SK-N-SH treated with all-trans-retinoic acid at 6 μM for 48 hours (cell line): ENCODE data around the gene NFIX.

Experiments
- ATAC-seq: fragments of 200-7000 bp; cut with Tn5 transposase; 3 replicates; pipeline ENCODE4 v1.9.1; 2020; ENCODE audit warnings: mild to moderate bottlenecking, moderate library complexity
- BACH2 ChIP-seq: fragments of 250-450 bp; sonication (Bioruptor Pico); IDR thresholded peaks from 2 replicates; pipeline ENCODE4 v1.9.0; 2021; ENCODE audit warnings: mild to moderate bottlenecking, borderline replicate concordance
- CSDC2 ChIP-seq: fragments of 250-450 bp; sonication (Bioruptor Pico); IDR thresholded peaks from 2 replicates; pipeline ENCODE4 v1.5.0; 2020; ENCODE audit warnings: mild to moderate bottlenecking, moderate library complexity
- ESRRG ChIP-seq: fragments of 250-450 bp; sonication (Bioruptor Pico); IDR thresholded peaks from 2 replicates; pipeline ENCODE4 v1.6.1; 2021; ENCODE audit warnings: mild to moderate bottlenecking
- GLIS3 ChIP-seq: fragments of 250-450 bp; sonication (Bioruptor Pico); IDR thresholded peaks from 2 replicates; pipeline ENCODE4 v1.5.0; 2020; ENCODE audit warnings: mild to moderate bottlenecking, moderate library complexity
- ISL1 ChIP-seq: fragments of 250-450 bp; sonication (Bioruptor Pico); IDR thresholded peaks from 2 replicates; pipeline ENCODE4 v2.1.2; 2022; ENCODE audit warnings: mild to moderate bottlenecking, moderate library complexity
- OSR1 ChIP-seq: fragments of 250-450 bp; sonication (Bioruptor Pico); IDR thresholded peaks from 2 replicates; pipeline ENCODE4 v1.8.0; 2022; ENCODE audit warnings: moderate library complexity, mild to moderate bottlenecking, inconsistent platforms
- RARB ChIP-seq: fragments of 250-450 bp; sonication (Bioruptor Pico); IDR thresholded peaks from 2 replicates; pipeline ENCODE4 v1.8.0; 2021; ENCODE audit warnings: mild to moderate bottlenecking, moderate library complexity
- SNAI2 ChIP-seq: fragments of 250-450 bp; sonication (Bioruptor Pico); IDR thresholded peaks from 2 replicates; pipeline ENCODE4 v1.5.0; 2020; ENCODE audit warnings: mild to moderate bottlenecking, moderate library complexity
- TCF4 ChIP-seq: fragments of 250-450 bp; sonication (Bioruptor Pico); IDR thresholded peaks from 2 replicates; pipeline ENCODE4 v1.8.0; 2021; ENCODE audit warnings: mild to moderate bottlenecking, moderate library complexity, borderline replicate concordance
- TOX ChIP-seq: fragments of 250-450 bp; sonication (Bioruptor Pico); IDR thresholded peaks from 2 replicates; pipeline ENCODE4 v1.8.0; 2021; ENCODE audit warnings: mild to moderate bottlenecking, moderate library complexity, borderline replicate concordance
- ZFP3 ChIP-seq: fragments of 250-450 bp; sonication (Bioruptor Pico); IDR thresholded peaks from 2 replicates; pipeline ENCODE4 v1.5.0; 2020; ENCODE audit warnings: mild to moderate bottlenecking, moderate library complexity
- ZFP30 ChIP-seq: fragments of 450-650 bp; formaldehyde crosslinking; IDR thresholded peaks from 2 replicates; pipeline ENCODE4 v1.5.0; 2022; ENCODE audit warnings: mild to moderate bottlenecking, moderate library complexity
- ZNF70 ChIP-seq: fragments of 450-650 bp; formaldehyde crosslinking; IDR thresholded peaks from 2 replicates; pipeline ENCODE4 v1.5.0; 2020; ENCODE audit warnings: mild to moderate bottlenecking, moderate library complexity
- ZNF8 ChIP-seq: fragments of 450-650 bp; formaldehyde crosslinking; IDR thresholded peaks from 2 replicates; pipeline ENCODE4 v1.5.0; 2020; ENCODE audit warnings: mild to moderate bottlenecking, moderate library complexity
- TF ChIP-seq, protein P1 (sequence below): fragments of 250-450 bp; sonication (Bioruptor Pico); IDR thresholded peaks from 2 replicates; pipeline ENCODE4 v1.5.0; 2020; ENCODE audit warnings: mild to moderate bottlenecking, moderate library complexity
- TF ChIP-seq, protein P2 (sequence below): fragments of 250-450 bp; sonication (Bioruptor Pico); IDR thresholded peaks from 2 replicates; pipeline ENCODE4 v1.5.1; 2020; ENCODE audit warnings: low read depth, mild to moderate bottlenecking, moderate library complexity
- TF ChIP-seq, protein P3 (sequence below): fragments of 250-450 bp; sonication (Bioruptor Pico); IDR thresholded peaks from 2 replicates; pipeline ENCODE4 v1.5.1; 2021; ENCODE audit warnings: mild to moderate bottlenecking, moderate library complexity

NFIX gene

GRCh38 chr19:12996406-12997094 is 1.3 kb downstream of the NFIX start:
- ATAC-seq, result peak; percentile 35
- TF ChIP-seq, protein P1, sequence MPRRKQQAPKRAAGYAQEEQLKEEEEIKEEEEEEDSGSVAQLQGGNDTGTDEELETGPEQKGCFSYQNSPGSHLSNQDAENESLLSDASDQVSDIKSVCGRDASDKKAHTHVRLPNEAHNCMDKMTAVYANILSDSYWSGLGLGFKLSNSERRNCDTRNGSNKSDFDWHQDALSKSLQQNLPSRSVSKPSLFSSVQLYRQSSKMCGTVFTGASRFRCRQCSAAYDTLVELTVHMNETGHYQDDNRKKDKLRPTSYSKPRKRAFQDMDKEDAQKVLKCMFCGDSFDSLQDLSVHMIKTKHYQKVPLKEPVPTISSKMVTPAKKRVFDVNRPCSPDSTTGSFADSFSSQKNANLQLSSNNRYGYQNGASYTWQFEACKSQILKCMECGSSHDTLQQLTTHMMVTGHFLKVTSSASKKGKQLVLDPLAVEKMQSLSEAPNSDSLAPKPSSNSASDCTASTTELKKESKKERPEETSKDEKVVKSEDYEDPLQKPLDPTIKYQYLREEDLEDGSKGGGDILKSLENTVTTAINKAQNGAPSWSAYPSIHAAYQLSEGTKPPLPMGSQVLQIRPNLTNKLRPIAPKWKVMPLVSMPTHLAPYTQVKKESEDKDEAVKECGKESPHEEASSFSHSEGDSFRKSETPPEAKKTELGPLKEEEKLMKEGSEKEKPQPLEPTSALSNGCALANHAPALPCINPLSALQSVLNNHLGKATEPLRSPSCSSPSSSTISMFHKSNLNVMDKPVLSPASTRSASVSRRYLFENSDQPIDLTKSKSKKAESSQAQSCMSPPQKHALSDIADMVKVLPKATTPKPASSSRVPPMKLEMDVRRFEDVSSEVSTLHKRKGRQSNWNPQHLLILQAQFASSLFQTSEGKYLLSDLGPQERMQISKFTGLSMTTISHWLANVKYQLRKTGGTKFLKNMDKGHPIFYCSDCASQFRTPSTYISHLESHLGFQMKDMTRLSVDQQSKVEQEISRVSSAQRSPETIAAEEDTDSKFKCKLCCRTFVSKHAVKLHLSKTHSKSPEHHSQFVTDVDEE (CRISPR knock-in tag), result no peak
- no peak for TF ChIP-seq ESRRG (CRISPR knock-in tag)

DNA sequence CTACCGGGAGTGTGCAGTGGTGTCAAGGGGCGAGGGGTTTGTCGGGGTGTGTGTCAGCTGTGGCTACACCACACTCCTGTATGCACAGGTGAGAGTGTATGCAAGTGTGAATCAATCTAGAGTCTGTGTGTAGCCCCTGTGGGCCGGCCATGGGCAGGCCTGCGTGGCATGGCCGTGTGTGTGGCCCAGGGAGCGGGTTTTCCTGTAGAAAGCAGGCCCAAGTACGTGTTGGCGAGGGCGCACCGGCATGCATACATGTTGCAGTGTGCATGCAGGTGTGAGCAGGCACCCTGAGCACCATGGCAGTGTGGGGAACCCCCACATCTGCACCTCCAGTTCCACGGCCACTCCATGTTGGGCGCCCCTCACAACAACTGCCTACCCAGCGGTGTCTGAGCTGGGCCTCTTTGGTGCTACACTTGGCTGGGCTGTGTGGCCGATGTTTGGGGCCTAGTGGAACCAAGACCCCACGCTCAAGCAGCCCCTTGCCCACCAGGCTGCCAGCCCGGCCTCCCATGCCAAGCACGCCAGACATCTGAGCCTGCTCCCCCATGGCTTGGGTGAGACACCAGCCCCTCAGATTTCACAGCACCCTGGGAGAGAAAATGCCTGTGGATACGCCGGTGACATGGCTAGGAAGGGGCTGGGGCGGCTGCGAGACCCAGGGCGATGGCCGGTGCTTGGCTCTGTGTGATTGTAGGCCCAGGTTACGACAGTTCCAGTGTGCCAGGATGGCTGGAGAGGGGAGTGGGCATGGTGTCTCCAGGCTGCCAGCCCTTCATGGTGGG is 2.1 kb downstream of the NFIX start:
- TF ChIP-seq, protein P2, sequence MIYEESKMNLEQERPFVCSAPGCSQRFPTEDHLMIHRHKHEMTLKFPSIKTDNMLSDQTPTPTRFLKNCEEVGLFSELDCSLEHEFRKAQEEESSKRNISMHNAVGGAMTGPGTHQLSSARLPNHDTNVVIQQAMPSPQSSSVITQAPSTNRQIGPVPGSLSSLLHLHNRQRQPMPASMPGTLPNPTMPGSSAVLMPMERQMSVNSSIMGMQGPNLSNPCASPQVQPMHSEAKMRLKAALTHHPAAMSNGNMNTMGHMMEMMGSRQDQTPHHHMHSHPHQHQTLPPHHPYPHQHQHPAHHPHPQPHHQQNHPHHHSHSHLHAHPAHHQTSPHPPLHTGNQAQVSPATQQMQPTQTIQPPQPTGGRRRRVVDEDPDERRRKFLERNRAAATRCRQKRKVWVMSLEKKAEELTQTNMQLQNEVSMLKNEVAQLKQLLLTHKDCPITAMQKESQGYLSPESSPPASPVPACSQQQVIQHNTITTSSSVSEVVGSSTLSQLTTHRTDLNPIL (CRISPR knock-in tag), result no peak
- no peak for TF ChIP-seq GLIS3
- TF ChIP-seq, protein P3, sequence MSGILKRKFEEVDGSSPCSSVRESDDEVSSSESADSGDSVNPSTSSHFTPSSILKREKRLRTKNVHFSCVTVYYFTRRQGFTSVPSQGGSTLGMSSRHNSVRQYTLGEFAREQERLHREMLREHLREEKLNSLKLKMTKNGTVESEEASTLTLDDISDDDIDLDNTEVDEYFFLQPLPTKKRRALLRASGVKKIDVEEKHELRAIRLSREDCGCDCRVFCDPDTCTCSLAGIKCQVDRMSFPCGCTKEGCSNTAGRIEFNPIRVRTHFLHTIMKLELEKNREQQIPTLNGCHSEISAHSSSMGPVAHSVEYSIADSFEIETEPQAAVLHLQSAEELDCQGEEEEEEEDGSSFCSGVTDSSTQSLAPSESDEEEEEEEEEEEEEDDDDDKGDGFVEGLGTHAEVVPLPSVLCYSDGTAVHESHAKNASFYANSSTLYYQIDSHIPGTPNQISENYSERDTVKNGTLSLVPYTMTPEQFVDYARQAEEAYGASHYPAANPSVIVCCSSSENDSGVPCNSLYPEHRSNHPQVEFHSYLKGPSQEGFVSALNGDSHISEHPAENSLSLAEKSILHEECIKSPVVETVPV (CRISPR knock-in tag), result no peak
- TF ChIP-seq ZFP3 (CRISPR knock-in tag), result no peak
- no peak for ATAC-seq

DNA sequence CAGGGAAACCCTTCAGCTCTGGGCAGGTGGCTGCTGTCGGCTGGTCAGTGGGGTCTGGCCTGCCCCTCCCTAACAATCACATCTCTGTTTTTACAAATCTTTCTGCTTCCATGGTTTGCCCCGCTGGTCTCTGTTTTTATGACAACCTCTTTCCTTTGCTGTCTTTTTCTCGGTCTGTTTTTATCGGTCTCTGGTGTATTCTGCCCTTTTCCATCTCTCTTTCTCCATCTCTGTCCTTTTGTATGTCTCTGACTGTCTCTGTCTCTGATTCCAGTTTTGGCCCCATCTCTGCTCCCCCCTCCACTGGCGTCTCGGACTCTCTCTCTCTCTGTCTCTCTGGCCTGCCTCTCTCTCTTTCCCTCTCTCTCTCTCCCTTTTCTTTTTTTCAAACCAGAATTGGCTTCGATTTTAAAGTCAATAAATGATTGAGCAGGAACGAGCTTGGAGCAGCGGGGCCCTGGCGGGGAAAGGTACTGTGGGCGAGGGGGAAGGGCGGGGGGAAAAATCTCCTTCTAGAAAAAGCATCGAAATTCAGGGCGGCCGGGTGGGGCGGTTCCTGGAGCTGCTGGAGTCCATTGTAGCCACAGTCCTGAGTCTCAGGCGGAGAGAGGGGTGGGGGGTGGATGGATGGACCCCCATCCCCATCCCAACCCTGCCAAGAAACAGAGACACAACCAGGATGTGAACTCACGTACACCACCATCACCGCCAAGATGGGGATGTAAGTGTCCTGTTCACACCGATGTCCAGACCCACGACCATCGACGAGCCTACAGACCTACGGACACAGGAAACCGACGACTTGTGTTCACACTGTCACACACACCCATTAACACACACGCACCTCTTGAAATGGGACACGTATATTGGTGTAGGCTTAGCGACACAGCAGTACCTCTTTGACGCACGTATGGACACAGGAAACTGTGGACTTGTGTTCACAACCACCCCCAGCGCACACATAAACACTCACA is 3.0 kb downstream of the NFIX start:
- ATAC-seq, result no peak
- TF ChIP-seq, protein P2 (CRISPR knock-in tag), result no peak
- no peak for TF ChIP-seq ZFP3 (CRISPR knock-in tag)

GRCh38 chr19:13001166-13001501 is 5.9 kb downstream of the NFIX start:
- no peak for ATAC-seq
- TF ChIP-seq CSDC2 (CRISPR knock-in tag), result no peak
- TF ChIP-seq ESRRG (CRISPR knock-in tag), result no peak
- no peak for TF ChIP-seq GLIS3
- TF ChIP-seq, protein P3 (CRISPR knock-in tag), result no peak
- no peak for TF ChIP-seq BACH2 (CRISPR knock-in tag)
- no peak for TF ChIP-seq SNAI2 (CRISPR knock-in tag)
- TF ChIP-seq TOX (CRISPR knock-in tag), result no peak
- TF ChIP-seq ZFP3 (CRISPR knock-in tag), result no peak
- no peak for TF ChIP-seq TCF4
- TF ChIP-seq ZFP30 (CRISPR knock-in tag), result no peak
- no peak for TF ChIP-seq RARB (CRISPR knock-in tag)
- TF ChIP-seq ISL1 (CRISPR knock-in tag), result no peak
- TF ChIP-seq, protein P2 (CRISPR knock-in tag), result no peak
- no peak for TF ChIP-seq OSR1
- no peak for TF ChIP-seq ZNF70
- TF ChIP-seq ZNF8 (CRISPR knock-in tag), result no peak
- TF ChIP-seq, all 23 proteins: peak for 0
